ENCODE results near the gene KCNJ1.

The KCNJ1 gene

DNA sequence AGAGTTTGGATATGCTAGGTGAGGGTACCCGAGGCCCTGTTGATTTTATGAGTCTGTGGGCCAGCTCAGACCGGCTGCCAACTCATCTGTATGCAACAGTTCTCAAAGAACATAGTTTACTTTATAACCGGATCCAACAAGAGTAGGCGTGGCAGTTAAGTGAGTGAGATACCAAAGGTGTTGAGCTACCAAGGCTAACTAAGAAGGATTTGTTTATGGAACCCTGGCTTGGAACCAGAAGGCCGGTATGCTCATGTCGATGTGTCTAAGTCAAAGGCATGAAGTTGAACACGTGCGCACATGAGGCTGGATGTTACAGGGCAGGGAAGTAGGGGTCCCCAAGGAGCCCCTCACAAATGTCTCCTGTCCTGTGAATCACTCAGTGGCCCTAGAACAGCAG lies at the start of gene KCNJ1:
Gene KCNJ1 (minus strand): TSS at position 20 of the 400 bp plus-strand sequence. CDS start 27,053 bp downstream, outside the sequence.
- no peak for DNase-seq (ENCODE audit: low spot score)

GRCh38 chr11:128916681-128917080 lies 49.6 kb upstream of the KCNJ1 start:
- DNase-seq (ENCODE audit: low spot score) = no peak

DNA sequence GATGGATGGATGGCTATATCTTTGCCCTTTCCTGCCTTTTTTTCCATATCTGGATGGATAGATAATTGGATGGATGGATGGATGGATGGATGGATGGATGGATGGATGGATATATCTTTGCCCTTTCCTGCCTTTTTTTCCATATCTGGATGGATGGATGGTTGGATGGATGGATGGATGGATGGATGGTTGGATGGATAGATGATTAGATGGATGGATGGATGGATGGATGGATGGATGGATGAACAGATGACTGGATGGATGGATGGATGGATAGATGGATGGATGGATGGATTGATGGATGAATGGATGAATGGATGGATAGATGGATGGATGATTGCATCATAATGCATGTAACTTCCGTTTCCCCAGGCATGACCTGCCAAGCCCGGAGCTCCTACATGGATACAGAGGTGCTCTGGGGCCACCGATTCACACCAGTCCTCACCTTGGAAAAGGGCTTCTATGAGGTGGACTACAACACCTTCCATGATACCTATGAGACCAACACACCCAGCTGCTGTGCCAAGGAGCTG lies 49.0 kb upstream of the KCNJ1 start:
- DNase-seq (ENCODE audit: low spot score) = no peak

GRCh38 chr11:128915149-128915521 lies 48.0 kb upstream of the KCNJ1 start:
- no peak for DNase-seq (ENCODE audit: low spot score)

GRCh38 chr11:128914216-128915148 lies 47.4 kb upstream of the KCNJ1 start:
- DNase-seq (ENCODE audit: low spot score) = no peak

DNA sequence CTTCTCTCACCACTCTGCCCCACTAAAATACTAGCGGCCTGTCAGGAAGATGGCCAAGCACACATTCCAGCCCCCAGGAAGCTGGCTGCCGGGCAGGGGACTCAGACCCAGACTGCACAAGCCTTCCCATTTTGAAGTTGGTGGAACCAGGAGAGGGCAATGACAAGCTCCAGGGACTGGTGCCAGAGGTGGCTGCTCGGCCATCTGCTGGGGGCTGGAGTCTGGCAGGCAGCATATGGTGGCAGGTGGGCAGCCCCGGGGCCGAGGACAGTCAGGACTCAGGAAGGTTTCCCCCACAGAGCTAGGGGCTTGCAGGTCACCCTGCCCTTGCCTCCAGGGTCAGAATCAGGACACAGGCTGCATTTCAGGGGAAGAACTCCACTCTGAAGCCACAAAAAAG lies 46.7 kb upstream of the KCNJ1 start:
- DNase-seq (ENCODE audit: low spot score) = no peak

GRCh38 chr11:128911701-128912100 lies 44.6 kb upstream of the KCNJ1 start:
- DNase-seq (ENCODE audit: low spot score) = no peak

GRCh38 chr11:128911239-128911638 lies 44.1 kb upstream of the KCNJ1 start:
- DNase-seq (ENCODE audit: low spot score) = no peak

DNA sequence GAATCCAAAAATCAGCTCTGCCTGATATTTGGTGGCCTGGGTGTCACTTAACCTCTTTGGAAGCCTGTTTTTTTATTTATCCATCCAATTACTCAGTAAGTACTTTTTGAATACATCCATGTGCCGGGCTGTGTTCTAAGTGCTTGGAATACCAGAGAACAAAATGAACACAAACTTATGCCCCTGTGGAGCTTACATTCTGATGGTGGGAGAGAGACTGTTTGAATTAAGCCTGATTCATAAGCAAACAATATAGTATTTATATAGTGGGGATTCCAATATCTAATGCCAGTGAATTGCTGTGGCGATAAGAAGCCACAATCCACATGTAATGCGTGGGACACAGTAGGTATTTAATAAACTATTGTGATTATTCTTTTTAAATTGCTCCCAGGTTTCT lies 43.5 kb upstream of the KCNJ1 start:
- DNase-seq (ENCODE audit: low spot score) = no peak

DNA sequence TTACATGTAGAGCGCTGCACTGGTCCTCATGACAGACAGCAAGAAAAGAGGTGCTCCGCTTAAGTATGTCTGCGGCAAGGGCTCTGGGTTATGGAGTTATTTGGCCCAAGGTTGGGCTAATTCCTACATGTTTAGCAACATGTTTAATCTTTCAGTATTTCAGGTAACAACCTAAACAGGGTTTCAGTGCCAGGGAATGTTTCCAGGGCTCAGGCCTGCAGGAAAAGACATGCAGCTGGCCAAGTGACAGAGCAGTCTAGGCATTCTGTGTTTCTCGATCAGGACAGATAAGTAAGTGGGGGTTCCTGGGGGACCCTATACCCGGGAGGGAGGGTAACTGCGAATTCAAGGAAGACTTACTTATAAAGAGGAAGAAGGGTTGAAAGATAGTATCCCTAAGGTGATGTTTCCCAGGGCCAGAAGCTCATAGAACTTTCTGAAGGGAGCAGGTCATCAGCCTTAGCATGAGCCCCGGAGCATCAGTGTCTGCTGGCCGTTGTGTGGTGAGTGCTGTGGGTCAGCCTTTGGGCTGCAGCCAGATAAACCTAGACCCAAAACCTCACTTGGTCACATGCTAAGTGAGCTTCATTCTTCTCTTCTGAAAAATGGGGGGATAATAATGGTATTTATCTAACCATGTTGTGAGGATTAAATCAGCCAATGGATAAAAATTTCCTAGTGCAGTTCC lies 42.5 kb upstream of the KCNJ1 start:
- no peak for DNase-seq (ENCODE audit: low spot score)

GRCh38 chr11:128908391-128909246 lies 41.5 kb upstream of the KCNJ1 start:
- no peak for DNase-seq (ENCODE audit: low spot score)

DNA sequence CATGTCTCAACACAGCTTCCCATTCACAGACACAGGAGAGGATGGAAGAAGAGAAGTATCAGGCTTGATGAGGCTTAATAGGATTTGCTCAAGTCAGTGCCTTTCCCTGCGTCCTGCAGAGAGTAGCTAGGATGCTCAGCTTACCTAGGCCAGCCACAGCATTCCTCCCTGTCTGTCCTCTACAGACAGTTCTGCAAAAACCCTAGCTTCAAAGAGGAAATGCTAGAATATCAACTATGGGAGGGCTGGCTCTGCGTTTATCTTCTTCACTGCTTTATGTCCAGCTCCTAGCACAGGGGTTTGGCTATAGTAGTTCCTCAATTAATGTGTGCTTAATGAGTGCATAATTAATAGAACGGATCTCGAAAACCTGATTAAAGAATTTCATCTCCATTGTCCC lies 40.5 kb upstream of the KCNJ1 start:
- DNase-seq (ENCODE audit: low spot score) = no peak

GRCh38 chr11:128906185-128907050 lies 39.3 kb upstream of the KCNJ1 start:
- DNase-seq (ENCODE audit: low spot score) = no peak

DNA sequence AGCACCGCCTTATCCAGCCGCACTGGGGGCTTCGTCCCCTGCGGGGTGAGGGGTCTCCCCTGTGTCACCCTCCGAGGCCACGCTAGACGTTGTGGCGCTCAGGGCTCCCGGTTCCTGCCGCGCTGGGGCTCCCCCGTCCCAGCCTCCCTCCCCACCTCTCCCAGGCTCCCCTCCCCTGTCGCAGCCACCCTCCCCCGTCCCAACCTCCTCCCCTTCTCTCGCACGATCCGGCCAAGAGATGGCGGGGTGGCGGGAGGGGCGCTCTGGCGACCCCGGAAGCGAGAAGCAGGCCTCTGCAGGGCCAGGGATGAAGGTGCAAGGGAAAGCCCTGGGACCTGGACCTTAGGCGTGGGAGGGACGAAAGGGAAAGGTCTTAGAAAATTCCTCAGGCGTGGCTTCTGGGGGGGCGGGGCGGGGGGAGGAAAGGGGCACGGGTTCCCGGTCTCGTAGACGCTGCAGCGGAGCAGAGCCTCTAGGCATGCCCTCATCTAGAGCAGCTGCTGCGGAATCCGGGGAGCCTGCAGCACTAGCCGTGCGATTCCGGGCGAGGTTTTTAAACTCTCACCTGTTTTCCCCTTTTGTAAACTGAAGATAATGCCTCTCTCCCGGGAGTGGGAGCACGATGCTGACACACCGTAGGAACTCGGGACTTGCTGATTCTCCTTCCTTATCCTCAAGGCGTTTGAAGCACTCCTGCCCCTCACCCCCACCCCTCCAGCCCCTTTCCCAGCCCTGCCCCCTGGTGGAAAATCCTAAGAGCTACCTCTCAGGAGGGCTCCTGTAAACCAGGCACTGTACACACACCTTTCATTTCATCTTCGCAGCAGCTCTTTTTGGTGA lies 38.5 kb upstream of the KCNJ1 start:
- peak; percentile 69 for DNase-seq (ENCODE audit: low spot score)

DNA sequence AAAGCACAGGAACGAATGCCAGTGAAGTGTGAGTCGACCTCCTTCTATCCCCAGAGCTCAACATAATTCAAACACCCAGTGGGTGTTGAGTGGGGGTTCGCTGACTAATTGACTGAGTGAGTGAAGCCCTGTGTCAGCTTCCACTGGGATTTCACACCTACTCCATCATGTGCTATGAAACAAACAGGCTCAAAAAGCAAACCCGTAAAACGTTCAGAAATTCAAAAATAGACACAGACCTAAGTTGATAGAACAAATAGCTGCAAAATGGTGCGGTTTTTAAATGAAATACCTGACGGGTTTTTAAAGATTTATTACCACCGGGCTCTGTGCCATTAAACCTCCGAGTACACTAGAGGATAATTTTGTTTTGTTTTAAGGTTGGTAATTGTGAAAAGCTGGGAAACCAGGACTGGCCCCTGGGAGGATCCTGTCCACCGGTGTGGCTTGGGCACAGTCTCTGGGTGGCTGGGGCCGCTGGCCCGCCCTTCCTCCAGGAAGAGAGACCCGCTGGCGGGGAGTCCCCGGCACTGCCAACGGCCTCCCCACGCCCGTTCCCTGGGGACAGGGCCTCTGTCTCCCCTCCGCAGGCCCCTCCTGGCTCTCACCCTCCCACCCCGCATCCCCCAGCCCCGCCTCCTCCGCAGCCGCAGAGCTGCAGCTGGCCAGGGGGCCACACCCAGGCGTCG lies 37.7 kb upstream of the KCNJ1 start:
- peak; percentile 71 for DNase-seq (ENCODE audit: low spot score)

- no peak for DNase-seq (ENCODE audit: low spot score)
These were observed 37.2 kb upstream of the KCNJ1 start for GRCh38 chr11:128904303-128904655.

- peak; percentile 15 for DNase-seq (ENCODE audit: low spot score)
These were observed 36.4 kb upstream of the KCNJ1 start for GRCh38 chr11:128903248-128904061.

GRCh38 chr11:128902515-128903066 lies 35.5 kb upstream of the KCNJ1 start:
- no peak for DNase-seq (ENCODE audit: low spot score)

Data from NAMALWA (cell line).